Activated CD4-positive, alpha-beta T cell treated with anti-CD3 and anti-CD28 coated beads, Interleukin-2, amount 50 U/mL, for 16 hours (primary cell): ENCODE measurements around the gene NMNAT2.

Source experiments
- DNase-seq: peaks from one replicate; pipeline ENCODE4 v3.0.0-alpha.2; 2020

NMNAT2 gene

DNA sequence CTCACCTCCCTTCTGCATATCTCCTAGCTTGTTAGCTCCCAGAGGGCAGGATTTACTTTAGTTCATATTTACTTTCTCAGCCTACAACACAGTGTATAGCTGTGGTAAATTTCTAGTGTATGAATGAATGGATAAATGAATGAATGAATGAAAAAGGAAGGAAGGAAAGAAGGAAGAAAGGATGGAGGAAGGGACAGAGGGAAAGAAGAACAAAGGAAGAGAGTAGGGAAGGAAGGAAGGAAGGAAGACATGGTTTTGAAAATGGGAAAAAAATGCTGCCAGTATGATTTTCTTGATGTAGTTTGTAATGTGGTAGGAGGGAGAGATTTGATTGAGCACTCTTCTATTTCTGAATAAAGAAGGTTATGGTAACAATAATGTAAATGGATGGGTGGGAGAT lies 185.1 kb downstream of the NMNAT2 start:
- no peak for DNase-seq

DNA sequence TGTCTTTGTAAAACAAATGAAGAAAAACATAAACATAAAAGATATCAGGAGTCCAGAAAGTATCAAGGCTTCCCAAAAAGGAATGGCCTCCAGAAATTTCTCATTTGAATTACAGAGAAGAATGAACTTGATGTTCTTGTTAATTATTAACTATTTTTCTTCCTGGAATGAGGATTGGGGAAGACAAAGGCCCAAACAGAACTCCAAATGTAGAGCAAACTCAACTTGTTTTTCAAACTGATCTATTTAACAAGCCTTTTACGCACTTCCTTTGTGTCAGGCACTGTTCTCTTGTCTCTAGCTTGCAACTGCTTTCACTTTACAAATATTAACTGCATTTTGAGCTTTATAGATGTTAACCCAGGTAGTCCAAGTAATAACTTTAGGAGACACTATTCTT lies 186.6 kb downstream of the NMNAT2 start:
- no peak for DNase-seq

DNA sequence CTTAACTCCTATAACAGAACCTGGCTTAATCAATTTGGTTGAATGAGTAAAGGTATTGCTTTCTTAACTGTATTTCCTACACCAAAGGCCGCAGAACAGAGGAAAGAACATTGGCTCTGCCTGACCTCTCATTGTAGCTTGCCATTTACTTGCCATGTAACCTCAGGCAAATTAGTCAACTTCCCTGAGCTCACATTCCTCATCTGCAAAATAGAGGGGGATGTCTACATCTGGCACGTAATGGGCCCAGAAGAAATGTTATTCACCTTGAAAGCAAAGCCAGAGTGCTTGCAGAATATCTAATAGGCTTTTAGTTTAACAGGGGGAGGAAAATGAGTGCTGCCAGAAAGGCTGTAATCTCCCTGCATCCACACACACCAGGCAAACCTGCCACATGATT lies 187.8 kb downstream of the NMNAT2 start:
- DNase-seq, result no peak

DNA sequence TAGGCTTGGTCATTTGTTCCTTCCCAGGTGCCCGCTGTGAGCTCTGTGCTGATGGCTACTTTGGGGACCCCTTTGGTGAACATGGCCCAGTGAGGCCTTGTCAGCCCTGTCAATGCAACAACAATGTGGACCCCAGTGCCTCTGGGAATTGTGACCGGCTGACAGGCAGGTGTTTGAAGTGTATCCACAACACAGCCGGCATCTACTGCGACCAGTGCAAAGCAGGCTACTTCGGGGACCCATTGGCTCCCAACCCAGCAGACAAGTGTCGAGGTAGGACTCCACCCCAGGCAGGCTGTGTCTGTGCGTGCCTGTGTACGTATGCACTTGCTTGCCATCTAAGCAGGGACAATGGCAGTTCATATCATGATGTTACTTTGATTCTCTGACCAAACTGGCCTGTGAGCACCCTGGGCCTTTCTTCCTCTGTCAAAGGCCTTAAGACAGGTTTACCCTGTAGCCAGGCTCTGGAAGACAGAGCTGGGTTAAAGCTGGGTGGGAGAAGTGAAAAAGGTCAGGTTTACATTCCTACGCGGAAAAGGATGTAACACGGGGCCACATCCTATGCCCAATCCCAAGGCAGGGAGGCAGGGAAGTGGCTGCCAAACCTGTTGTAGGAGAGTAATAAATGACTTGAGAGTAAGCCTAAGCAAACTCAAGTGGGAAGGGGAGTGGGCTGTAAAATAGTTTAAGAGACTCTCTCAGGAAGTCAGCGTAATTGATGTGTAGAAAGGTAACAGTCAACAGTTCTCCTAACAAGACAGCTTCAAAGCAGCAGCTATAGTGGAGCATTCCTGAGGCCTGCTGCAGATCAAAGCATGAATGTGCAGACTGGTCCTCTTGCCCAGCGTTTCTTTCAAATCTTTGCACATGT lies 189.6 kb downstream of the NMNAT2 start:
- DNase-seq, result no peak

DNA sequence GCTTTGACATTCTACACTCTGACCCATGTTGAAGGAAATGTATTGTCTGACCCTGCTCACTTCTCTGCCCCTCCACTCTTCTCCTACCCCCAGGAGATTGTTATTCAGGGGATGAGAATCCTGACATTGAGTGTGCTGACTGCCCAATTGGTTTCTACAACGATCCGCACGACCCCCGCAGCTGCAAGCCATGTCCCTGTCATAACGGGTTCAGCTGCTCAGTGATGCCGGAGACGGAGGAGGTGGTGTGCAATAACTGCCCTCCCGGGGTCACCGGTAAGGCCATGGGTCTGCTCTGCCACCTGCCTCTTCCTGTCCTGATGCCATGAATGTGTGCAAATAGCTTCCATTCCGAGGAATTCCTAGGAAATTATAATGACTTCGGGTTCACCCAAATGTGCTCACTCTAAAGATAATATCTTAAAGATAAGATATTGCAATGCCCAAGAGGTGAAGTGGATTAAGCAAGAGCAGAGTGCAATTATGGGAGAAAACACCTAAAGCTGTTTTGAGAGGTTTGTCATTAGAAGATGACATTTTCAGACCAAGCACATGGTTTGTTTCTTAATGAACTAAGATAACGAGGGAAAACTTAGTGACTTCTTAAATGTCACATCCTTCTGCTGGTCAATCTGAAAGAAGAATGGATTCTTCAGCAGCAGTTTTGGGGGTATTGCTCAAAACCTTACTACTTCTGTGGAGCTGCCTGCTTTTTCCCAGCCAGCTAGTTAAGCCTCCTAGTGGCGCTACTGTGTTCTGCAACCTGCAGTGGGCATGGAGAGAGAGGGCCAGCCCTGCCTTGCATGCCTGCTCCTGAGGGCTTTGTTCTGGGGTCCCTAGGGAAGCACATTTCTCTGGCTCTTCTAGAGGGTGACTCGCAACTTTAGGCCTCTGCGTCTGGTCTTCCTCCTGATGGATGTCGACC lies 190.5 kb downstream of the NMNAT2 start:
- peak; percentile 41 for DNase-seq

DNA sequence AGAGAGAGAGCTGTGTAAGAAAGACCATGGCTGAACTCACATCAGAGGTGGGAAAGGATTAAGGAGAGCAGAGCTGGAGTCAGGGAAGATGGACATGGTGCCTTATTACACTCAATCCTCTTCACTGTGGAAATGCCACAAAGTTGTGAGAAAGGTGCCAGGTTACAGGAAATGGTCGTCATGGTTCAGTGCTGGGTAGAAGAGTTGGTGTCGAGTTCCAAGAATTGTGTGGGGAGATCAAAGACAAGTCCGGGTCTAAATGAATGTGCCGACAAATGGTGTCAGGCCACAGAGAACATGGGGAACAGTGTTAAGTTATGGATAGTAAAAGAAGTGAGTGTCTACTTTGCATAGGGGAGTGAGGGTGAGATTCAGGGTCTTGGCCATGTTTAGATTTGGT lies 191.2 kb downstream of the NMNAT2 start:
- DNase-seq, result peak; percentile 50

DNA sequence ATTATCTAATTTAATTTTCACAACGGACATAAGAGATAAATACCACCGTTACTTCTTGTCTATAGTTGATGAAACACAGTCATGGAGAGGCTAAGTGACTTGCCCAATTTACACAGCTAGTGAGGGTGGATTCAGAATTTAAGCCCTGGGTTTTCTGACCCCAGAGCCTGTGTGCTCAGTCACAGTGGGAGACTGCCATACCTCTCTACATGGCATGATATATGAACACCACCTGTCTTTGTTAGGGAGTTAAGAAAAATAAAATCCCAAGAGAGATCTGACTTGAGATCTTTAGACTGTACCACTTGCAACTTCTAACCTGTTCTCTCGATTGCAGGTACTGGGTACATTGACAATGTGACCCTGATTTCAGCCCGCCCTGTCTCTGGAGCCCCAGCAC lies 191.8 kb downstream of the NMNAT2 start:
- DNase-seq, result no peak

DNA sequence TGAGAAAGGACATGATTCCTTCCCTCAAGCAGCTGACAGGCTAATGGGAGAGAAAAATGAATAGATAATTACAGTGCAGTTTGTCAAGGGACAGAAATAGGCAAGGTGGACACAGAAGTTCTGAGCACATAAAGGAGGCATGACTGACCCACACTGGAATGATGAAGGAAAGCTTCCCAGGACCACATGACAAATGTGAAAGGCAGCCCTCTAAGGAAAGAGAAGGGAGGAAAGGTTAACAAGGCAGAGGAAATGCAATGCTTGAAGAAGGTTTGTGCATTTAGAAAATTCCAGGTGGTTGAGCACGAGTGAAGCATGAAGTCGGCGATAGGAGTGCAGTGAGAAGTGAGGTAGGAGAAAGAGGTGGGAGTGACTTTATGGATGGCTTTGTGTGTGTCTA lies 194.7 kb downstream of the NMNAT2 start:
- DNase-seq, result no peak

DNA sequence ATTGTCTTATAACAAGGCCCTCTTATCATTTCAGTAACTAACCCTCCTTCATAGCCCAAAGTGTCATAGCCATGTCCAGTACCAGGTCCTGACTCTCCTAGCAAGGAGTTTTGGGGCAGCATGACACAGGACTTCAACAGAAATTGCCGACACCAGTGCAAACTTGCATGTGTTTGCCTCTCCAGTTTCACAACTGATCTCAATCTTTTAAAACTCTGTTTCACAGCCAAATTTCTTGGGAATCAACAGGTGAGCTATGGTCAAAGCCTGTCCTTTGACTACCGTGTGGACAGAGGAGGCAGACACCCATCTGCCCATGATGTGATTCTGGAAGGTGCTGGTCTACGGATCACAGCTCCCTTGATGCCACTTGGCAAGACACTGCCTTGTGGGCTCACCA lies 195.3 kb downstream of the NMNAT2 start:
- DNase-seq, result no peak

DNA sequence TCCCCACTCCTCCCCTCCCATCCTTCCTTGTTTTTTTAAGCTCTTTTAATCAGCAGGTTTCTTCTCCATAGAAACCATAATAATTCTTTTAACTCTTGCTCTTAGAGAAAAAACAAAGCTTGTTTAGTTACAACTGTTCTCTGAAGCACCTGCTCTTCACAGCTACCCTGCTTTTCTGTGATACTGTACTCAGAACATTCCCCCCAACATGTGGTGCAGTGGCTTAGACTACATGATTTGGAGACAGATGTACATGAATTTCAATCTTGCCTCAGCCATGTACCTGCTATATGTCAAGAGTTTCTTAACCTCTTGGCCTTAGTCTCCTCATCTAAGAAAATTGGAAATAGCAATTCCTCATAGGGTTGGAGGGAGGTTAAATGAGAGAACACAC lies 198.6 kb downstream of the NMNAT2 start:
- no peak for DNase-seq

DNA sequence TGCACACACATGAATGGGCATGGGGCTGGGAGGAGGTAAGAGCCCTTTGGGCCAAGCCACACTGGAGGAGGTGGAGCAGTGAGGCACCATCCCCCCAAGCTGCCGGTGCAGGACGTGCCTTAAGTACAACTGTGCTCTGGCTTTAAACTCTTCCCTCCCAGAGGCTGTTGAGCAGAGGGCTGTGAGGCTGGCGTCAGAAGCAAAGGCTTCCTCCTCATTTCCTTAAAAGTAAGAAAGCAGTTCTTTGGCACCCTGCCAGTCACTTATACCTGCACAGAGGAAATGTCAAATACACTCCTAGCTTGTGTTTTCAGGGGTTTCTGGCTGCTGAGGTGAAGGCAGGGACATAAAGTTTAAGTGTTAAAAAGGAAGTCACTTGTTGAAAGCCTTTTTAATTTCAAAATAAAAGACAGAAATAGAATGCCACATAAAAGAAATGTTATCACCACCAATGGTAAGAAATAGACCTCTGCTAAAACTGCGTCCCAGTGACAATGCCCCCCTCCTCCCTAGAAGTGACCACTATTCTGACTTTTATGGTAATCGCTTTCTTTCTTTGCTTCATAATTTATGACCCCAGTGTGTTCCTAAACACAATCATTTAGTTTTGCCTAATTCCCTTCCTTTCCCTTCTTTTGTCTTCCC lies 199.1 kb downstream of the NMNAT2 start:
- no peak for DNase-seq

DNA sequence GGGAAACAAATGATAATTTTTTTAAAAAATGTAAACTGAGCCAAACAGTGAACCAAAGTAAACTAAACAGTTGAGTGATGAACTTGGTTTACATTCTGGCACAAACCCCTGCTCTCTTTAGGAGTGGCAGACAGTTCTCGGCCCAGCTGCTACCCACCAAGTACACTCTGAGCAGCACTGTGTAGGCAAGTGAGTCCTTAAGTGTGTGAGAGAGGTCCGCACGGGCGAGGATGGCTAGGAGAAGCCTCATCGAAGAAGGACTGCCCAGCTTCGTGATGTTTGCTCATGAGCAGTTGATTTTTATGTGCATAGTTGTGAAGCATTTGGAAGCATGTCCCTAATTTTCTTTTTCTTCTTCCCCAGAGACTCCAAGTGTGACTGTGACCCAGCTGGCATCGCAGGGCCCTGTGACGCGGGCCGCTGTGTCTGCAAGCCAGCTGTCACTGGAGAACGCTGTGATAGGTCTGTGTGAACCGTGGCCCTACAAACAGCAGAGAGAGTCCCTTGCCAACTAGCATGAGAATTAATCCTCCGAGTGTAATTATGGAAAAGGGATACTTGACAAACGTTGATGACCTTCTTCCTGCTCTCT lies 200.1 kb downstream of the NMNAT2 start:
- no peak for DNase-seq

DNA sequence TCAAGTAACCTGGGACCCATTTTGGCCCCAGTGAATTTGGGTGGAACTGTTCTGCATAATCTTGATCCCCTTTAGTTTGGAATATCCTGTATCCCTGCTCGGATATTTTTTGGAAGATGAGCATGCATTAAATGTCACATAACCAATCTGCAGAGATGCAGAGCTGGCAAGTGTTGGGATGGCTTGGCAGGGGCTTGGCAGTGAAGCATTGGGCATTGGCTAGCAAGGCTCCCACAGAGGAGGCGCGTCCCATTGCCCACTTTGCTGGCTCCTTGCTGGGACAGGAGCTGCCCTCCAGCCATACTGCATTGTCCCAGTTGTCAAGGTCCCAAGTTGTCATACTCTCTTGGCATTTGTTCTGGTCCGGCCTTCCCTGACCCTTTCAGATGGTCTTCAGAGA lies 202.2 kb downstream of the NMNAT2 start:
- DNase-seq, result no peak

DNA sequence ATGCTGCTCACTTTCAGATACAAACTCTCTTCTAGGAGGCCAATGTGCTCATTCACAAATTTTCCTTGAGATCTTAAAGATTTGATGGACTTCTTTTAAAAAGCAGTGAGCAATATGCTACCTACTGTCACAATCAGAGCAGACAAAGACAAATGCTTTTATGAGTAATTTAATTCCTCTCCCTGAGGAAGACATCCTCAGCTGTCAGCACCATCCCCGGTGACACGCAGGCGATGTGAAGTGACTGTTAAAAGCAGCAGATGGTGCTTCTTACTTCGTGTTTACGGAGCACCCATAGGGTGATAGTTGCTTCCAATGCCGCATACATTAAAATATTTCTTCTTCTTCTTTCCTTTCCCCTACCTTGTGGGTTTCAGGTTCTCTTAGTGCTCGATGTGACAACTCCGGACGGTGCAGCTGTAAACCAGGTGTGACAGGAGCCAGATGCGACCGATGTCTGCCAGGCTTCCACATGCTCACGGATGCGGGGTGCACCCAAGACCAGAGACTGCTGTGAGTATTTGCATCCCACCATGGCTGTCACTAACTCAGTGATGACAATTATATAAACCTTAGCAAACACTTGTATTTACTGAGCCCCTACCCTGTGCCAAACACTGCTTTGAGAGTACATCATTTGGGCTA lies 203.0 kb downstream of the NMNAT2 start:
- DNase-seq, result no peak

DNA sequence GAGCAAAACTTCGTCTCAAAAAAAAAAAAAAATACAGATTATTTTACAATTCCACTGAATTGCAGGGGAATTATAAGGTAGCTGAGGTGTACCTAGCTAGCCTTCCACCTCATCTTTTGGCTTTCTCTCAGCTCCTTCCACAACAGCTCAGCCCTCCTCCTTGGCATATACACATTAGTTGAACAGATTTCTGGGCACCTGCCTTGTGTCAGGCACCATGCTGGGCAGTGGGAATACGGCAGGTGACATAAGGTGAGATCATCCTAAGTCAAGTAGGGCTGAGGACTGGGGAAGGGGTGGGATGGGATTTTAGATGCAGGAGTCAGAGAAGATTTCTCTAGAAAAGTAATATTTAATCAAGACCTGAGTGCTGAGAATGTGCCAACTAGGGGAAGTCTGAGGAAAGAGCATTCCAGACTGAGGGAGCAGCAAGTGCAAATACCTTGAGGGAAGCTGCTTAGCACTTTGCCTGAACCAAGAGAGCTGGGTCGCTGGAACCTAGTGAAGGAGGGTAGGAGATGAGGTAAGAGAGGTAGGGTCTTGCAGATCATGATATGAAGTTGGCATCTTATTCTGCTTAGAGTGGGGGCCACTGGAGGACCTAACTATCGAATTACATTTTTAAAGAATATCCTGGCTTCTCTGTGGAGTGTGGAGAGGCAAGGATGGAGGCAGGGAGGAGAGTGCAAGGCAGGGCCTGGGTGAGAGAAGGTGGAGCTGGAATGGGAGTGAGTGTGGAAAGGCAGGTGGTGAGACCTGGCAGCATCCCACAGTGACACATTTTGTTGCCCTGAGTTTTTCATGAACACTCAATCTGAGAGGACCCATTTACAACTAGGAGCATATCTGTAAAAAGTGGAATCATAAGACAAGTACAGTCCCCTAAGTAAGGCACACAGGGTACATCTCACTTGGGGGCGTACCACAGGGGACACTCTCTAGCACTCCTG lies 203.9 kb downstream of the NMNAT2 start:
- DNase-seq, result no peak

DNA sequence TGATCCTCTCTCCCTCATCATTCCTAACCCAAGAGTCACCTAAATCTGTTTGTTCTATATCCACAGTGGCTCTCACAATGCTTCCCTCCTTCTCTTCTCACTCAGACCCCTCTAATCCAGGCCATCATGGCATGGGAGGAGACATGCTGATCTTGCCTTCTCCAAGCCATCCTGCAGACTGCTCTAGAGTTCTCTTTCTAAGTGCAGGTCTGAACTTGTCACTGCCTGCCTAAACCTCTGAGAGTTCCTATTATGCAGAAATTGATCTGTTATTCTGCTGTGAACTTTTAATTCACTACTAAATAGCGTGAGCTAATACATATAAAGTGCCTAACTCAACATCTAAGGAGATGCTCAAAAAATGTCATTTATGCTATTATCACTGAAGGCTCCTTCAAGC lies 205.3 kb downstream of the NMNAT2 start:
- DNase-seq, result no peak

DNA sequence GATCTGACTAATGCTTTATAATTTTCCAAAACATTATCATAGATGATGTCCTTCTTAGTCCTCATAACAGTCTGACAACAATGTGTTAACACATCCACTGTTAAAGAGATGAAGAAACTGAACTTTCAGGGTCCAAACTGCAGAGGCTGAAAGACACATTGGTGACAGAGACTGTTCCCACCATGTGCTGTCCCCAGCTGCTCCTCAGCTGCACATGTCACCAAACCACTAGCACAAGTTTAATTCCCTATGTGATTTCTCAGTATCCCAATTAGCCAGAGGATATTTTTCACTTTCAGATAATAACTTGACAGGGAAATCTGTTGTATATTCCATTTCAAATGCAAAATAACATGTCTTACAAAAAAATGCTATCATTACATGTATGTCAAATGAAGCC lies 207.5 kb downstream of the NMNAT2 start:
- no peak for DNase-seq

DNA sequence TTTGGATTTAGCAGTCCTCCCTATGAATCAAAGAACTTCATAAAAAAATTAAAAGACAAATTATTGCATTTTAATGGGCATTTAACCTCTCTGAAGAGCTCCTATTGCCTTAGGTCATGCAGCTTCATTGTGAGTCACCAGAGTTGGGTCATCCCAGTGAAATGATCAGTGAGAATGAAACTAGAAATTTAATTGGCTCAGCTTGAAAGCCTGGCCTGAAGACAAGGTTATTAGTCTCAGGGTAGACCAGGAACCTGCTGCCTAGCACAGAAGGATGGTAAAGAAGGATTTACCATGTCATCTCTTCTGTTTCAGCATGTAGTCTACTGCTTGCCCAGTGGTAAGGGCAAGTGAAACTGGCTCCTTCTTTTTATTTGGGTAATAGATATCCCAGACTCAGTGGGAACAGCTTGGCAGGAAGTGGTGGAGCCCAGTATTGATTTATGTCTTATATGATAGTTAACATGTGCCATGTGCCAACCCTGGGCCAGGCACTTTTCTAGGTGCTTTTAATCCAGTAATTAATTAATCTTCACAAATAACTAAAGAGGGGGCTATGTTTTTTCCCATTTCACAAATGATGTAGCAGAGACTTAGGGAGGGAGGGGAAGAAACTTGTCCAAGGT lies 208.5 kb downstream of the NMNAT2 start:
- peak; percentile 54 for DNase-seq

DNA sequence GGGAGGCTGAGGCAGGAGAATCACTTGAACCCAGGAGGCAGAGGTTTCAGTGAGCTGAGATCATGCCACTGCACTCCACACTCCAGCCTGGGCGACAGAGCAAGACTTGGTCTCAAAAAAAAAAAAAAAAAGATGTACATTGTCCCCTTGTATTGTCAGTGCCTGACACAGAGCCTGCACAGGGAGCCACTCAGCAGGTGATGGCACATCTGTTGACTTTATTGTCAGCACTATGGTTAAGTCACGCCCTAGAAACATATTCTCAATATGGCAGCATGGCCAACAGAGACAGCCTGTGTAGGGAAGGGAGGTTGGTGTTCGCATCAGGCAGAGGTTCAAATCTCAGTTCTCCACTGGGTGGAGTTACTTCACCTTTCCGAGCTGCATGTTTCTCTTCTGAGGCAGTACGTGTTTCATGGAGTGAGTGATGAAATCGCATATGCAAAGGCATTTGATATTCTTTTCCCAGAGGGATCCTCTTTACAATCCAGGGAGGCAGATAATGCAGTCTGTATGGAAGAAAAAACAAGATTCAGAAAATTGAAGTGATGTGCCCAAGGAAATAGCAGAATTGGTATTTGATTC lies 211.6 kb downstream of the NMNAT2 start:
- no peak for DNase-seq

DNA sequence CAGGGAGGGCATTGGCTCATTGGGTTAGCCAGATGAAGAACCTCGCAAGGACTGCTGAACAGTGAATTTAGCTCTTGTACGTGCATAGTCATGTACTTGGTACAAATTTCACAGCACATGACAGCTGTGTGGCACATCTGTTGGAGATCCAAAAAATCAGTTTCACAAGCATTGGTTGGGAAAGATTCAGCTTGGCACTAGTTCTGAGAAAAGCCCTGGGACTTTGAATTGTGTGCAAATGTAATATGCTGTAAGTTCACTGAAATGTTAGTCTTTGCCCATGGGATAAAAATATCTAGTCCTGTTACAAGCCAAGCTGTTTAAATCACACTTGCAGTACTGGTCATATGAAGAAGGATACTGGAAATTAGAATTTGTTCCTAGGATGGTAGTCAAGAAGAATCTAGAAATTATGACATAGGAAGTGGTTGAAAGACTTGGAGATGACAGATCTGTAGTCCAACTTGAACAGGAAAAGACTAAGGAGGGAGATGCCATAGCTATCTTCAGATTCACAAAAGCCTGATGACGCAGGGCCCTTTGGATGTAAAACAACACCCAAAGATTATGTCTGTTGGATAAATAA lies 212.9 kb downstream of the NMNAT2 start:
- DNase-seq, result no peak
